Lower leg skin (tissue), 3 donors: ENCODE data around the gene DNMBP.

Source experiments
- CTCF ChIP-seq, 3 donors: fragments of 450-650 bp; IDR thresholded peaks; one replicate each; pipeline ENCODE4 v1.5.1; 2016; ENCODE audit warnings: antibody characterized with exemption in 3 of 3, mild to moderate bottlenecking in 3 of 3, moderate library complexity in 2 of 3
- POLR2A ChIP-seq, 2 donors: fragments of 450-650 bp; IDR thresholded peaks; one replicate each; pipeline ENCODE4 v1.6.1; 2016 to 2017; ENCODE audit warnings: antibody characterized with exemption in 2 of 2, mild to moderate bottlenecking in 1 of 2, moderate library complexity in 1 of 2

GRCh38 chr10:100014071-100014762 is 4.5 kb upstream of the DNMBP start:
- TF ChIP-seq CTCF (IDR thresholded peaks at IDR 0.05) (no peak), POLR2A (IDR thresholded peaks at IDR 0.05) (no peak)
